ENCODE results near the gene TEDC2. TPM values are rescaled to one million over a fixed set of nuclear protein-coding genes. Genes with fewer than 3 reads are reported as not detected.

Gene TEDC2
- total RNA-seq, 2 experiments from 2014 or later, result 48.0 to 110 TPM

- CTCF ChIA-PET (ENCODE audit: unreplicated experiment), result no interaction called here
- H3K79me2 ChIP-seq (ENCODE audit: insufficient read depth, low read depth, low read length), result peaks cover 17% of the 10 kb centered on the region; the same call in 1 of the 2 replicates
- H3K9me2 ChIP-seq (ENCODE audit: insufficient read depth, low read length), result no peaks in the 10 kb centered on the region
- H3K27ac ChIP-seq (ENCODE audit: low read depth, low read length, poor library complexity, severe bottlenecking), result peak overlapping the region; percentile 86
- no peak overlapping the region for H2AFZ ChIP-seq (ENCODE audit: low read length)
- H4K20me1 ChIP-seq (ENCODE audit: insufficient read depth, low read length), result peaks cover 9% of the 10 kb centered on the region; the same call in 1 of the 2 replicates
- peak overlapping the region; percentile 92 for H3K4me3 ChIP-seq (ENCODE audit: low read depth, low read length, poor library complexity, severe bottlenecking)
- BruUV-seq (replicated peaks), result TSS peak; percentile 68
- peaks cover 58% of the 10 kb centered on the region for H3K4me1 ChIP-seq (ENCODE audit: insufficient read depth, low read length, poor library complexity, severe bottlenecking)
- peak; percentile 79 for DNase-seq (ENCODE audit: low spot score)
- peaks cover 7% of the 10 kb centered on the region; the same call in 1 of the 2 replicates for H3K36me3 ChIP-seq (ENCODE audit: insufficient read depth, low read length)
- POLR2A ChIA-PET, result no interaction called here
- peak; percentile 61 for TF ChIP-seq CTCF (conservative IDR thresholded peaks at IDR 0.05; ENCODE audit: low read length)
- TF ChIP-seq EZH2phosphoT487 (IDR thresholded peaks at IDR 0.05; ENCODE audit: borderline replicate concordance, low read depth, low read length), result no peak
- H3K4me2 ChIP-seq (ENCODE audit: low read length), result peak overlapping the region; percentile 91
- no peaks in the 10 kb centered on the region for H3K9me3 ChIP-seq (ENCODE audit: low read length)
- intact Hi-C loops (cut with micrococcal nuclease; ENCODE audit: unreplicated experiment), result loop anchor here (2.0 kb wide), 1 partner anchor 27 kb away; no protein-coding TSS in a partner anchor
Observed at GRCh38 chr16:2473999-2474876, 14.3 kb downstream of the TEDC2 start.

GRCh38 chr16:2474877-2475412 lies 15.0 kb downstream of the TEDC2 start, which contains the start of gene TBC1D24:
Gene TBC1D24 (plus strand): TSS chr16:2475127. CDS start chr16:2496149, 21,022 bp downstream.
- TF ChIP-seq CTCF (conservative IDR thresholded peaks at IDR 0.05; ENCODE audit: low read length) (no peak), EZH2phosphoT487 (IDR thresholded peaks at IDR 0.05; ENCODE audit: borderline replicate concordance, low read depth, low read length) (no peak)
- intact Hi-C loops (cut with micrococcal nuclease; ENCODE audit: unreplicated experiment), result loop anchor here (2.0 kb wide), 1 partner anchor 26 kb away; no protein-coding TSS in a partner anchor
- H3K9me3 ChIP-seq (ENCODE audit: low read length), result no peaks in the 10 kb centered on the region
- H2AFZ ChIP-seq (ENCODE audit: low read length), result no peak within 1 kb of the TSS
- peak within 1 kb of the TSS; percentile 92 for H3K4me3 ChIP-seq (ENCODE audit: low read depth, low read length, poor library complexity, severe bottlenecking)
- POLR2A ChIA-PET, result interaction anchor here (0.6 kb wide), 1 partner anchor 145 kb away, joined by 3 read pairs; no protein-coding TSS in a partner anchor
- H3K79me2 ChIP-seq (ENCODE audit: insufficient read depth, low read depth, low read length), result peaks cover 18% of the 10 kb centered on the region; the same call in 1 of the 2 replicates
- H3K9me2 ChIP-seq (ENCODE audit: insufficient read depth, low read length), result no peaks in the 10 kb centered on the region
- H3K27ac ChIP-seq (ENCODE audit: low read depth, low read length, poor library complexity, severe bottlenecking), result peak within 1 kb of the TSS; percentile 86
- peaks cover 9% of the 10 kb centered on the region; the same call in 1 of the 2 replicates for H4K20me1 ChIP-seq (ENCODE audit: insufficient read depth, low read length)
- BruUV-seq (replicated peaks), result no TSS peak
- DNase-seq (ENCODE audit: low spot score), result peak; percentile 91
- H3K36me3 ChIP-seq (ENCODE audit: insufficient read depth, low read length), result peaks cover 7% of the 10 kb centered on the region; the same call in 1 of the 2 replicates
- CTCF ChIA-PET (ENCODE audit: unreplicated experiment), result no interaction called here
- H3K4me1 ChIP-seq (ENCODE audit: insufficient read depth, low read length, poor library complexity, severe bottlenecking), result peaks cover 51% of the 10 kb centered on the region
- H3K4me2 ChIP-seq (ENCODE audit: low read length), result peak within 1 kb of the TSS; percentile 91
